GM19455 (cell line): ENCODE data around the gene PFDN5.

Experiments
- ATAC-seq: cut with Tn5 transposase; IDR thresholded peaks from one replicate; pipeline ENCODE4 v1.9.1; 2021; ENCODE audit not compliant: unreplicated experiment

The PFDN5 gene

DNA sequence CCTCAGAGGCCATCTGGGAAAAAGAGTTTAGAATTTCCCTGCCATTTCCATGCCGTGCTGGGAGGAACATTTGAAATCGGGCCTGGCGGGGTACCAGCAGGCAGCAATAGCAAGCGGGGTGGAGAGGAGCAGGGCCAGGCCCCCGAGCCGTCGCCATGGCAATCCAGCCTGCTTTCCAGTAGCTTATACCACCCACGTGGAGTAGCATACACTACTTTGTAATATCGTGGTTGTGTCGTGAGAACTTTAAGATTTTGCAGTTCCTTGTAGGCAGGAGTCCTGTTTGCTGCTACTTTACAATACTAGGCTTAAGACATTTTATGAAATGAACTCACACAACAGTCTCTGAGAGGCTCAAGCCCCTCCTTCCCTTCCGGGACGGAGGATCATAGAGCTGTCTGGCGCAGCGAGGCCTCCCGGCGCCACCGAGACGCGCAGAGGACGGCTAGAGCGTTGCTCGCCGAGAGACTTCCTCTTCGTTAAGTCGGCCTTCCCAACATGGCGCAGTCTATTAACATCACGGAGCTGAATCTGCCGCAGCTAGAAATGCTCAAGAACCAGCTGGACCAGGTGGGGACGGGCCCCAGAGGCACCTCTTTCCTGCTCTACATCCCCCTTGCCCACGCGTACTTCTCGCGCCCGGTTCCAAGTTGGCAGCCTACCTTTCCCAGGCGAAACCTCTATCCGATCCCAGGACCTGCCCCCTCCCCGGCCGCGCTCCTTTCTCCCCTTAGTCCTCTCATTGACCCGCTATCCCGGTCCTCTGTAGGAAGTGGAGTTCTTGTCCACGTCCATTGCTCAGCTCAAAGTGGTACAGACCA lies at the start of gene PFDN5:
TSS of gene PFDN5 (plus strand) at position 473 of the 821 bp plus-strand sequence. CDS start at position 499, 26 bp downstream.
- peak; percentile 74 for ATAC-seq

DNA sequence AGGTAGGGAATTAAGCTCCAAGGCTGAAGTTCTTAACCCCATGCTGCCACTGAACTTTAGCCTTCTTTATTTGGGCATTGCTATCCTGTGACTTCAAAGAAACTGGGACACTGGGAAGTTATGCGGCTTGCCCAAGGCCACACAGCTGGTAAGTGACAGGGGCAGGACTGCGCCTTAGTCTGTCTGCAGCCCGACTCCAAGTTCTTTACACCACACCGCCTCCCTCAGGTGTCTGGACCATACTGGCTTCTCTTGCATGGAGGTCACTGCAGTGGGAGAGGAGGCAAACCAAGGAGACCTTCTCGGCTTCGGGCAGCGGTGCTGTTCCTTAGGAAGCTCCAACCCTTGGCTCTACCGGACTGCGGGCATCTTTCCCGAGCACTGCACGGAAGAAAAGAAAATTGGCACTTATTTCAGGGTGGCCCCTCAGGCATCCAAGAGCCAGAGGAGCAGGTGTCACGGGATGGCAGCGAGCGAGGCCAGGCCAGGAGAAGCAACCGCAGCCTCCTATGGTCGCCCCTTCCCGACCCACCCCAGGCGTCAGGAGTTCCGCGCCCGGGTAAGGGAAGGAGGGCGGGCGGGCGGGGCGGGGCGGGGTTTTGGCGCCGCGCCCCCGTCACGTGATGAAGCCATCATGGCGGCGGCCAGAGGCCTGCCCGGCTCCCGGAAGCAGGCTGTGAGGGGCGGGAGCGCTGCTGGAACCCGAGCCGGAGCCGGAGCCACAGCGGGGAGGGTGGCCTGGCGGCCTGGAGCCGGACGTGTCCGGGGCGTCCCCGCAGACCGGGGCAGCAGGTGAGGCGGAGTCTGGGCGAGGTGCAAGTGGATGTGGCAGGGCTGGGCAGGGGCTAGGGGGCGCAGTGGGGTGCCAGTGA lies 43.6 kb upstream of the PFDN5 start:
- ATAC-seq: peak; percentile 66

GRCh38 chr12:53252349-53252916 lies 42.9 kb upstream of the PFDN5 start:
- ATAC-seq: no peak

DNA sequence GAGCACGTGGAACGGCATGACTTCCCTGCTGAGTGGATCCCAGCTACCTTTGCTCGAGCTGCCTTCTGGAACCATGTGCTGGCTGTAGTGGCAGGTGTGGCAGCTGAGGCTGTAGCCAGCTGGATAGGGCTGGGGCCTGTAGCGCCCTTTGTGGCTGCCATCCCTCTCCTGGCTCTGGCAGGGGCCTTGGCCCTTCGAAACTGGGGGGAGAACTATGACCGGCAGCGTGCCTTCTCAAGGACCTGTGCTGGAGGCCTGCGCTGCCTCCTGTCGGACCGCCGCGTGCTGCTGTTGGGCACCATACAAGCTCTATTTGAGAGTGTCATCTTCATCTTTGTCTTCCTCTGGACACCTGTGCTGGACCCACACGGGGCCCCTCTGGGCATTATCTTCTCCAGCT lies 42.0 kb upstream of the PFDN5 start:
- no peak for ATAC-seq

- no peak for ATAC-seq
These were observed 40.4 kb upstream of the PFDN5 start for GRCh38 chr12:53254816-53255545.

GRCh38 chr12:53255996-53256395 lies 39.3 kb upstream of the PFDN5 start:
- no peak for ATAC-seq

DNA sequence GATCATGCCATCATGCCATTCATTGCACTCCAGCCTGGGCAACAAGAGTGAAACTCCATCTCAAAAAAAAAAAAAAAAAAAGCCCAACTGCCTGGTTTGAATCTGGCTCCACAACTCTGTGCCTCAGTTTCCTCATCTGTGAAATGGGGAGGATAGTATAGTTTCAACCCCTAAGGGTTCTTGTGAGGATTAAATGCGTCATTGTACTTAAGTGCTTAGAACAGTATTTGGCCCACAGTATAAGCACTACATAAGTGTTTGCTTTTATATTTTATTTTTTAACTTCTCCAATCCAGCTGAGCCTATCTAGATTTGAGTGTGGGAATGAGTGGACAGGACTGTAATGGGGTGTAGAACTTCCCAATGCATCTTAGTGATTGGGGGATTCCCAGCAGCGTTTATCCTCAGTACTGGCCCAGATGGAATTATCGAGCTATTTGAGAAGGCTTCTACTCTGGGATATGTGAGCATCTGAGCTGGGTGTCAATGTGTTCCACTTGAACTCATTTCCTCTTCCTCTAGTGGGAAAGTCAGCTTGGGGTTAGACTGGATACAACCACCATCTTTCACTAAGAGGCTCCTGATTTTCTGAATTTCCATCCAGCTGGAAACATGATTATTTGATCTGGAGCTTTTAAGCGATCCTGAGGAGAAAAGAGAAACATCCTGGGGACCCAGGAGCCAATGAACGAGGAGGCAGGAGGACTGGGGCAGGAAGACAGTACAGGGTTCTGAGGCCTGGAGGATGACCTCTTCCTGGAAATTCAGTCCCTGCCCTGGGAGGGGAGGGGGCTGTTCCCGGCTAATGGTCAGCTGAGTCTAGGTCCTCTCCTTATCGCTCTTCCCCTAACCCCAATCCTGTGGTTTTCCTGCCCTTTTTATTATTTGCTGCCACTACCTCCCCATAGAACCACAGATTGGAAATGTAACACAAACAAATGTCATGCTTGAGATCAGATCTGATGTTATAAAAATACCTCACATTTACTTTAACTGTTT lies 36.5 kb upstream of the PFDN5 start:
- no peak for ATAC-seq

GRCh38 chr12:53259891-53260290 lies 35.5 kb upstream of the PFDN5 start:
- no peak for ATAC-seq

GRCh38 chr12:53265783-53266182 lies 29.6 kb upstream of the PFDN5 start:
- no peak for ATAC-seq

GRCh38 chr12:53267306-53267998 lies 27.9 kb upstream of the PFDN5 start:
- peak; percentile 21 for ATAC-seq

DNA sequence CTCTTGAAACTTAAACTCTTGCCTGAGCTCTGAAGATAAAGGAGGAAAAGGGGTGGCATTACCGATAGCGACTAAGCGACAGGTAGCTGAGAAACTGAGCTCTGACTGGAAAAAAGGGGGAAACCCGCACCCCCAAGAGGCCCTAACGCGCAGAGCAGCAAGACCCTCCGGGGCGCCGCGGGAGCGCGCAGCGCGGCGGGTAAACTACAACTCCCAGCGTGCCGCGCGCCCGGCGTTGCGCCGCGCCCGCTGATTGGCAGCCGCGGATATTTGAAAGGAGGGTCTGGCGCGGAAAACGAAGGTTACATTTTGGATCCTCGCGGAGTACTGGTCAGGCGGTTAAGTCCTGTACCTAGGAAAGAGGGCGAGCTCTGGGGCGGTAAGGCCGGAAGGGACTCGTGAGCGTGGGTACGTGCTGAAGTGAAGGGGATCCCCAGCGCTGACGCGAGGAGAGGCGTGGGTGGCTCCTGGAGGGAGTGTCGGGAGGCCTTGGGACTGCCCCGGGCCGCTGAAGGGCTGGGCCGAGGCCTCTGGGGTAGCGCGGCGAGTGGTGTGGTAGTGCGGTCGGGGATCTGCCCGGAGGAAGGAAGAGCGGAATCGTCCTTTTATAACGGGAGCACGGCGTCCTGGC lies 27.2 kb upstream of the PFDN5 start, which contains the start of gene ESPL1:
TSS of gene ESPL1 (plus strand) at position 301 of the 631 bp plus-strand sequence. CDS start 468 bp downstream, outside the sequence.
- ATAC-seq: peak; percentile 84

GRCh38 chr12:53268630-53269562 lies 26.4 kb upstream of the PFDN5 start:
- ATAC-seq: no peak

- no peak for ATAC-seq
These were observed 20.9 kb upstream of the PFDN5 start for GRCh38 chr12:53274445-53274844.

DNA sequence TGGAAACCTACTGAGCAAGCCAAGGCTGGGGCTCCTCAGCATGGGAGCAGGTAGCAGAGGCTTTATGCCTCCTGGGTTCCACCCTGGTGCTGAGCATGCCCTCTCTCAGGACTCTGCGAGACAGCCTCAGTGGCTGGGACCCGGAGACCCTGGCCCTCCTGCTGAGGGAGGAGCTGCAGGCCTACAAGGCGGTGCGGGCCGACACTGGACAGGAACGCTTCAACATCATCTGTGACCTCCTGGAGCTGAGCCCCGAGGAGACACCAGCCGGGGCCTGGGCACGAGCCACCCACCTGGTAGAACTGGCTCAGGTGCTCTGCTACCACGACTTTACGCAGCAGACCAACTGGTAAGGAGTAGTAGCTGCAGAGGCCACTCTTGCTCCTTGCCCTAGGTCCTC lies 18.8 kb upstream of the PFDN5 start:
- ATAC-seq: no peak

- no peak for ATAC-seq
These were observed 17.4 kb upstream of the PFDN5 start for GRCh38 chr12:53277981-53278380.

GRCh38 chr12:53279283-53279869 lies 16.0 kb upstream of the PFDN5 start:
- ATAC-seq: no peak

DNA sequence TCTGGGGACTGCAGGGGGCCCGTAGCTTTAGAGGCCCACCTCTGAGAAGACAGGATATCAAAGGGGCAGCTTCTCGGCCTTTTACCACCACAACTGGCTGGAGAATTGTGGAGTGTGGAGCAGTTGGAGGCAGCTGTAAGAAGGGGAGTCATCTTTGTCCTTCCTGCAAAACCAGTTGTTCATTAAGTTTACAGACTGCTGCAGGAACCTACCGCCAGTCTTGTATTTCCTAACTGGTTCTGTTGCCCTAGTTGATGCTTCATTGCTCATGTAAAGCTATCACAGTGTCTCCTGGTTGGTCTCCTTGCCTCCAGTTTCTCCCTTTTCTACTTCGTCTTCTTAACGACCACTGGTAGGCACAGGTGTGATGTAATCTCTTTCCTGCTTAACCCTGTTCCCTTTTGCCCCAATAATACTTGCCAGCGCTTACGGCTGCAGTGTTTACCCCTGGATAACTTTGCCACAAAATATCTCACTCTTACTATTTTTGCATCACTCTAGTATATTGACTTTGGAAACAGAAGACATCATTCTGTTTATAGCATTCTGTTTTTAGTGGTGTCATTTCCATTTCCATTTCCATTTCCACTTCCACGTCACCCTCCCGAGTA lies 15.3 kb upstream of the PFDN5 start:
- ATAC-seq: no peak
